HepG2 (cell line): ENCODE measurements around the gene MTCH1. TPM values are rescaled to one million over a fixed set of nuclear protein-coding genes. Genes with fewer than 3 reads are reported as not detected.

Source experiments
- ERF ChIP-seq: IDR thresholded peaks from 2 replicates; pipeline ENCODE4 v1.6.1; 2018; ENCODE audit warnings: missing biosample characterization, missing genetic modification reagents
- FOXA1 ChIP-seq, 2 experiments: fragments of 450-650 bp in 1 of 2; sonication (generic) in 1 of 2; formaldehyde crosslinking in 1 of 2; IDR thresholded peaks; 2 replicates each; pipeline versions ENCODE4 v1.4.0 to v1.6.1; 2016 to 2020; ENCODE audit warnings: missing genetic modification reagents in 1 of 2
- HMG20A ChIP-seq: IDR thresholded peaks from 2 replicates; pipeline ENCODE4 v1.6.1; 2016; ENCODE audit warnings: borderline replicate concordance
- JDP2 ChIP-seq: sonication (generic); formaldehyde crosslinking; IDR thresholded peaks from 2 replicates; pipeline ENCODE4 v1.8.1; 2022; ENCODE audit warnings: missing genetic modification reagents, borderline replicate concordance
- MAFK ChIP-seq, 2 experiments: IDR thresholded peaks in 1 of 2; conservative IDR thresholded peaks in 1 of 2; 2 replicates each; pipeline ENCODE4 v1.6.1; 2011; ENCODE audit warnings: improper control_type of control experiment in 2 of 2, low read length in 2 of 2
- ZFP90 ChIP-seq: sonication (generic); formaldehyde crosslinking; IDR thresholded peaks from 2 replicates; pipeline ENCODE4 v1.8.0; 2022; ENCODE audit warnings: missing genetic modification reagents, mild to moderate bottlenecking, inconsistent platforms, borderline replicate concordance
- ZNF235 ChIP-seq: sonication (generic); formaldehyde crosslinking; IDR thresholded peaks from 2 replicates; pipeline ENCODE4 v1.8.1; 2023; ENCODE audit warnings: mild to moderate bottlenecking, missing genetic modification reagents, borderline replicate concordance
- ZNF839 ChIP-seq: sonication (generic); formaldehyde crosslinking; IDR thresholded peaks from 2 replicates; pipeline ENCODE4 v1.4.0; 2020; ENCODE audit warnings: missing genetic modification reagents, mild to moderate bottlenecking, borderline replicate concordance
- polyA plus RNA-seq, 8 experiments: library from polyadenylated mRNA; depleted of rRNA in 3 of 8; stranded (reverse) in 7 of 8; unstranded in 1 of 8; fragments of >200 nt; fragmentation: Illumina TruSeq in 4 of 8; extraction: Trizol in 4 of 8; gene quantifications; 2 replicates each; pipeline versions ENCODE4 v1.2.1 to v1.2.3, GENCODE V29; 2011 to 2016; ENCODE audit warnings: low read depth in 4 of 8, missing spikeins in 1 of 8, mixed read lengths in 1 of 8; ENCODE audit not compliant: insufficient read depth in 1 of 8
- total RNA-seq, 5 experiments: library from RNA; depleted of rRNA; stranded (reverse); fragments of >200 nt; fragmentation: Illumina TruSeq; extraction: Trizol; gene quantifications; 2 replicates each; pipeline ENCODE4 v1.2.3, GENCODE V29; 2016; ENCODE audit warnings: low read depth in 1 of 5
- TF ChIP-seq, protein P1 (sequence below): sonication (generic); formaldehyde crosslinking; IDR thresholded peaks from 2 replicates; pipeline ENCODE4 v1.9.0; 2021; ENCODE audit warnings: missing genetic modification reagents, mild to moderate bottlenecking, borderline replicate concordance
- TF ChIP-seq, protein P2 (sequence below): sonication (generic); formaldehyde crosslinking; IDR thresholded peaks from 2 replicates; pipeline ENCODE4 v1.4.0; 2020; ENCODE audit warnings: low read depth, mild to moderate bottlenecking, missing genetic modification reagents
- TF ChIP-seq, protein P3 (sequence below): IDR thresholded peaks from 2 replicates; pipeline ENCODE4 v1.6.1; 2016; ENCODE audit warnings: low read depth, control low read depth
- TF ChIP-seq, protein P4 (sequence below): sonication (generic); formaldehyde crosslinking; IDR thresholded peaks from 2 replicates; pipeline ENCODE4 v1.5.1; 2020; ENCODE audit warnings: mild to moderate bottlenecking, moderate library complexity, missing genetic modification reagents
- TF ChIP-seq, protein P5 (sequence below): sonication (generic); formaldehyde crosslinking; IDR thresholded peaks from 2 replicates; pipeline ENCODE4 v1.4.0; 2020; ENCODE audit warnings: missing genetic modification reagents, borderline replicate concordance
- TF ChIP-seq, protein P6 (sequence below): sonication (generic); formaldehyde crosslinking; IDR thresholded peaks from 2 replicates; pipeline ENCODE4 v1.4.0; 2020; ENCODE audit warnings: missing genetic modification reagents

MTCH1 gene
- total and polyA plus RNA-seq, 2 of the 13 experiments (the other 11 are each of a cell fraction or from before 2014, with no cell fraction given), result 86.2 to 144 TPM

DNA sequence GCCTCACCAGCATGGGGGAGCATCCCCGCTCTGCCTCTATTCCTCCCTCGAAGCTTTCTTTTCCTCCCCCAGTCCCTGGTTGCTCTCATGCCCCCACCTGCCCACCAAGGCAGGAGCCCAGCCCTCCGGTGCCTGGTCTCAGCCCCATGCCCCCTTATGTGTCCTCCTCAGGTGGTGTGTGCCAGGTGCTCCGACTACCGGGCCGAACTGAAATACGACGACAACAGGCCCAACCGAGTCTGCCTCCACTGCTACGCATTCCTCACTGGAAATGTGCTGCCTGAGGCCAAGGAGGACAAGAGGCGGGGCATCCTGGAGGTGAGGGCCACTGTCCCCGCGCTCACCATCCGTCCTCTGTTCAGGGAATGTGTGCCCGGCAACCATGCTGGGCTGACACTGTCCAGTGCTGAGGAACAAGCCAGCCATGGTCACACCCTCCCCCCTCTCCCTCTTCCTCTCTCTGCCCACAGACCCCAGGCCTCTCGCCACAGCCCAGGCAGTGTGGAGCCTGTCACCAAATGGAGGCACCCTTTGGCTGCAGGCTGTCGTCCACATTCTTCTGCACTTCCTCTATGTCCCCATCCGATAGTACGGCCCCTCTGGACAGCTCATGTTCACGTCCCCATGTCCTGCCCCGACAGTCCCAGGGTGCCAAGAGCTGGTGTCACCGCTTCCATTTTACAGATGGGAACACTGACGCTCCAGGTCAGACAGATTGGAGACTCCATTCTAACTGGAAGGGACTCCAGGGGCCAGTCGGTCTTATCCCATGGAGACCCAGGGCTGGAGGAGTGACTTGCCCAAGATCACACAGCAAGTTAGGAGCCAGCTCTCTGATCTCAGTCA, 39.8 kb upstream of the MTCH1 start (continued):
- TF ChIP-seq, protein P1, sequence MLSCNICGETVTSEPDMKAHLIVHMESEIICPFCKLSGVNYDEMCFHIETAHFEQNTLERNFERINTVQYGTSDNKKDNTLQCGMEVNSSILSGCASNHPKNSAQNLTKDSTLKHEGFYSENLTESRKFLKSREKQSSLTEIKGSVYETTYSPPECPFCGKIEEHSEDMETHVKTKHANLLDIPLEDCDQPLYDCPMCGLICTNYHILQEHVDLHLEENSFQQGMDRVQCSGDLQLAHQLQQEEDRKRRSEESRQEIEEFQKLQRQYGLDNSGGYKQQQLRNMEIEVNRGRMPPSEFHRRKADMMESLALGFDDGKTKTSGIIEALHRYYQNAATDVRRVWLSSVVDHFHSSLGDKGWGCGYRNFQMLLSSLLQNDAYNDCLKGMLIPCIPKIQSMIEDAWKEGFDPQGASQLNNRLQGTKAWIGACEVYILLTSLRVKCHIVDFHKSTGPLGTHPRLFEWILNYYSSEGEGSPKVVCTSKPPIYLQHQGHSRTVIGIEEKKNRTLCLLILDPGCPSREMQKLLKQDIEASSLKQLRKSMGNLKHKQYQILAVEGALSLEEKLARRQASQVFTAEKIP (CRISPR knock-in tag), result no peak
- TF ChIP-seq, protein P2, sequence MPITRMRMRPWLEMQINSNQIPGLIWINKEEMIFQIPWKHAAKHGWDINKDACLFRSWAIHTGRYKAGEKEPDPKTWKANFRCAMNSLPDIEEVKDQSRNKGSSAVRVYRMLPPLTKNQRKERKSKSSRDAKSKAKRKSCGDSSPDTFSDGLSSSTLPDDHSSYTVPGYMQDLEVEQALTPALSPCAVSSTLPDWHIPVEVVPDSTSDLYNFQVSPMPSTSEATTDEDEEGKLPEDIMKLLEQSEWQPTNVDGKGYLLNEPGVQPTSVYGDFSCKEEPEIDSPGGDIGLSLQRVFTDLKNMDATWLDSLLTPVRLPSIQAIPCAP (CRISPR knock-in tag), result no peak
- no peak for TF ChIP-seq FOXA1 (IDR thresholded peaks at IDR 0.05)
- TF ChIP-seq FOXA1 (CRISPR knock-in tag; IDR thresholded peaks at IDR 0.05), result no peak
- TF ChIP-seq HMG20A (CRISPR knock-in tag), result no peak
- TF ChIP-seq ZNF839 (CRISPR knock-in tag), result no peak
- no peak for TF ChIP-seq ZNF235 (CRISPR knock-in tag)
- no peak for TF ChIP-seq JDP2
- TF ChIP-seq, protein P3, sequence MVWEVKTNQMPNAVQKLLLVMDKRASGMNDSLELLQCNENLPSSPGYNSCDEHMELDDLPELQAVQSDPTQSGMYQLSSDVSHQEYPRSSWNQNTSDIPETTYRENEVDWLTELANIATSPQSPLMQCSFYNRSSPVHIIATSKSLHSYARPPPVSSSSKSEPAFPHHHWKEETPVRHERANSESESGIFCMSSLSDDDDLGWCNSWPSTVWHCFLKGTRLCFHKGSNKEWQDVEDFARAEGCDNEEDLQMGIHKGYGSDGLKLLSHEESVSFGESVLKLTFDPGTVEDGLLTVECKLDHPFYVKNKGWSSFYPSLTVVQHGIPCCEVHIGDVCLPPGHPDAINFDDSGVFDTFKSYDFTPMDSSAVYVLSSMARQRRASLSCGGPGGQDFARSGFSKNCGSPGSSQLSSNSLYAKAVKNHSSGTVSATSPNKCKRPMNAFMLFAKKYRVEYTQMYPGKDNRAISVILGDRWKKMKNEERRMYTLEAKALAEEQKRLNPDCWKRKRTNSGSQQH (CRISPR knock-in tag), result no peak
- TF ChIP-seq, protein P4, sequence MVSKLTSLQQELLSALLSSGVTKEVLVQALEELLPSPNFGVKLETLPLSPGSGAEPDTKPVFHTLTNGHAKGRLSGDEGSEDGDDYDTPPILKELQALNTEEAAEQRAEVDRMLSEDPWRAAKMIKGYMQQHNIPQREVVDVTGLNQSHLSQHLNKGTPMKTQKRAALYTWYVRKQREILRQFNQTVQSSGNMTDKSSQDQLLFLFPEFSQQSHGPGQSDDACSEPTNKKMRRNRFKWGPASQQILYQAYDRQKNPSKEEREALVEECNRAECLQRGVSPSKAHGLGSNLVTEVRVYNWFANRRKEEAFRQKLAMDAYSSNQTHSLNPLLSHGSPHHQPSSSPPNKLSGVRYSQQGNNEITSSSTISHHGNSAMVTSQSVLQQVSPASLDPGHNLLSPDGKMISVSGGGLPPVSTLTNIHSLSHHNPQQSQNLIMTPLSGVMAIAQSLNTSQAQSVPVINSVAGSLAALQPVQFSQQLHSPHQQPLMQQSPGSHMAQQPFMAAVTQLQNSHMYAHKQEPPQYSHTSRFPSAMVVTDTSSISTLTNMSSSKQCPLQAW, result no peak
- no peak for TF ChIP-seq ERF (CRISPR knock-in tag)
- TF ChIP-seq, protein P5, sequence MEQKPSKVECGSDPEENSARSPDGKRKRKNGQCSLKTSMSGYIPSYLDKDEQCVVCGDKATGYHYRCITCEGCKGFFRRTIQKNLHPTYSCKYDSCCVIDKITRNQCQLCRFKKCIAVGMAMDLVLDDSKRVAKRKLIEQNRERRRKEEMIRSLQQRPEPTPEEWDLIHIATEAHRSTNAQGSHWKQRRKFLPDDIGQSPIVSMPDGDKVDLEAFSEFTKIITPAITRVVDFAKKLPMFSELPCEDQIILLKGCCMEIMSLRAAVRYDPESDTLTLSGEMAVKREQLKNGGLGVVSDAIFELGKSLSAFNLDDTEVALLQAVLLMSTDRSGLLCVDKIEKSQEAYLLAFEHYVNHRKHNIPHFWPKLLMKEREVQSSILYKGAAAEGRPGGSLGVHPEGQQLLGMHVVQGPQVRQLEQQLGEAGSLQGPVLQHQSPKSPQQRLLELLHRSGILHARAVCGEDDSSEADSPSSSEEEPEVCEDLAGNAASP (CRISPR knock-in tag), result no peak
- TF ChIP-seq, protein P6, sequence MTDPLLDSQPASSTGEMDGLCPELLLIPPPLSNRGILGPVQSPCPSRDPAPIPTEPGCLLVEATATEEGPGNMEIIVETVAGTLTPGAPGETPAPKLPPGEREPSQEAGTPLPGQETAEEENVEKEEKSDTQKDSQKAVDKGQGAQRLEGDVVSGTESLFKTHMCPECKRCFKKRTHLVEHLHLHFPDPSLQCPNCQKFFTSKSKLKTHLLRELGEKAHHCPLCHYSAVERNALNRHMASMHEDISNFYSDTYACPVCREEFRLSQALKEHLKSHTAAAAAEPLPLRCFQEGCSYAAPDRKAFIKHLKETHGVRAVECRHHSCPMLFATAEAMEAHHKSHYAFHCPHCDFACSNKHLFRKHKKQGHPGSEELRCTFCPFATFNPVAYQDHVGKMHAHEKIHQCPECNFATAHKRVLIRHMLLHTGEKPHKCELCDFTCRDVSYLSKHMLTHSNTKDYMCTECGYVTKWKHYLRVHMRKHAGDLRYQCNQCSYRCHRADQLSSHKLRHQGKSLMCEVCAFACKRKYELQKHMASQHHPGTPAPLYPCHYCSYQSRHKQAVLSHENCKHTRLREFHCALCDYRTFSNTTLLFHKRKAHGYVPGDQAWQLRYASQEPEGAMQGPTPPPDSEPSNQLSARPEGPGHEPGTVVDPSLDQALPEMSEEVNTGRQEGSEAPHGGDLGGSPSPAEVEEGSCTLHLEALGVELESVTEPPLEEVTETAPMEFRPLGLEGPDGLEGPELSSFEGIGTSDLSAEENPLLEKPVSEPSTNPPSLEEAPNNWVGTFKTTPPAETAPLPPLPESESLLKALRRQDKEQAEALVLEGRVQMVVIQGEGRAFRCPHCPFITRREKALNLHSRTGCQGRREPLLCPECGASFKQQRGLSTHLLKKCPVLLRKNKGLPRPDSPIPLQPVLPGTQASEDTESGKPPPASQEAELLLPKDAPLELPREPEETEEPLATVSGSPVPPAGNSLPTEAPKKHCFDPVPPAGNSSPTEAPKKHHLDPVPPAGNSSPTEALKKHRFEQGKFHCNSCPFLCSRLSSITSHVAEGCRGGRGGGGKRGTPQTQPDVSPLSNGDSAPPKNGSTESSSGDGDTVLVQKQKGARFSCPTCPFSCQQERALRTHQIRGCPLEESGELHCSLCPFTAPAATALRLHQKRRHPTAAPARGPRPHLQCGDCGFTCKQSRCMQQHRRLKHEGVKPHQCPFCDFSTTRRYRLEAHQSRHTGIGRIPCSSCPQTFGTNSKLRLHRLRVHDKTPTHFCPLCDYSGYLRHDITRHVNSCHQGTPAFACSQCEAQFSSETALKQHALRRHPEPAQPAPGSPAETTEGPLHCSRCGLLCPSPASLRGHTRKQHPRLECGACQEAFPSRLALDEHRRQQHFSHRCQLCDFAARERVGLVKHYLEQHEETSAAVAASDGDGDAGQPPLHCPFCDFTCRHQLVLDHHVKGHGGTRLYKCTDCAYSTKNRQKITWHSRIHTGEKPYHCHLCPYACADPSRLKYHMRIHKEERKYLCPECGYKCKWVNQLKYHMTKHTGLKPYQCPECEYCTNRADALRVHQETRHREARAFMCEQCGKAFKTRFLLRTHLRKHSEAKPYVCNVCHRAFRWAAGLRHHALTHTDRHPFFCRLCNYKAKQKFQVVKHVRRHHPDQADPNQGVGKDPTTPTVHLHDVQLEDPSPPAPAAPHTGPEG, result no peak
- no peak for TF ChIP-seq ZFP90 (CRISPR knock-in tag)
- TF ChIP-seq MAFK (conservative IDR thresholded peaks at IDR 0.05 in 1 of 2, IDR thresholded peaks at IDR 0.05 in 1 of 2; ENCODE audit: low read length in 2 of 2), result no peak
